Panc1 (cell line): ENCODE data around the gene LMF1. TPM values are rescaled to one million over a fixed set of nuclear protein-coding genes. Genes with fewer than 3 reads are reported as not detected.

Experiments
- ATAC-seq: fragments of 200-7000 bp; cut with Tn5 transposase; 2 replicates; pipeline ENCODE4 v1.9.1; 2020; ENCODE audit warnings: mild to moderate bottlenecking, moderate library complexity
- BruUV-seq: library from RNA; stranded (reverse); fragments of 400-500 nt; replicated peaks from 2 replicates; lab custom pipeline; 2021; lab: Mats Ljungman, UMichigan
- CTCF ChIA-PET: fragments of 300-600 bp; sonication (Branson Sonifier 250); formaldehyde crosslinking; loops from one replicate; lab custom pipeline; 2022; ENCODE audit warnings: antibody characterized with exemption; lab: Charles Lee
- POLR2A ChIA-PET: fragments of 300-600 bp; sonication (Branson Sonifier 250); formaldehyde crosslinking; loops from one replicate; lab custom pipeline; 2022; ENCODE audit warnings: antibody characterized with exemption; lab: Charles Lee
- DNase-seq: peaks from one replicate; pipeline ENCODE4 v3.0.0-alpha.2; 2010; ENCODE audit warnings: low read depth, low spot score
- H3K27ac ChIP-seq: 2 replicates; pipeline ENCODE4 v1.5.1; 2011; ENCODE audit warnings: mild to moderate bottlenecking, low read length, inconsistent platforms
- H3K27me3 ChIP-seq: fragments of 200-500 bp; sonication (Bioruptor generic); 2 replicates; pipeline ENCODE4 v1.6.0; 2014; ENCODE audit warnings: low read length, inconsistent platforms; ENCODE audit not compliant: control insufficient read depth, insufficient read depth
- H3K36me3 ChIP-seq: fragments of 200-500 bp; sonication (Bioruptor generic); 2 replicates; pipeline ENCODE4 v1.5.1; 2014; ENCODE audit warnings: inconsistent platforms, mild to moderate bottlenecking, low read length, moderate library complexity; ENCODE audit not compliant: control insufficient read depth, insufficient read depth
- H3K4me1 ChIP-seq: 2 replicates; pipeline ENCODE4 v1.5.1; 2011; ENCODE audit warnings: inconsistent platforms, mild to moderate bottlenecking, low read length, moderate library complexity; ENCODE audit not compliant: control insufficient read depth, insufficient read depth
- H3K4me3 ChIP-seq, 2 experiments: 2 replicates each; pipeline ENCODE4 v1.5.1; 2011 to 2012; ENCODE audit warnings: low read depth in 2 of 2, low read length in 2 of 2, mild to moderate bottlenecking in 2 of 2, inconsistent platforms in 1 of 2, moderate library complexity in 1 of 2
- H3K9me3 ChIP-seq: fragments of 200-500 bp; sonication (Bioruptor generic); 2 replicates; pipeline ENCODE4 v1.5.1; 2014; ENCODE audit warnings: low read depth, mild to moderate bottlenecking, inconsistent platforms, low read length, moderate library complexity; ENCODE audit not compliant: control insufficient read depth, insufficient read depth
- POLR2AphosphoS5 ChIP-seq: IDR thresholded peaks from 2 replicates; pipeline ENCODE4 v1.6.1; 2012; ENCODE audit warnings: mild to moderate bottlenecking, low read depth, low read length, moderate library complexity
- SIN3A ChIP-seq: IDR thresholded peaks from 2 replicates; pipeline ENCODE4 v1.6.1; 2012; ENCODE audit warnings: low read depth, mild to moderate bottlenecking, low read length, moderate library complexity, borderline replicate concordance; ENCODE audit not compliant: insufficient read depth
- TCF7L2 ChIP-seq: IDR thresholded peaks from 2 replicates; pipeline ENCODE4 v1.6.1; 2011; ENCODE audit warnings: mild to moderate bottlenecking, low read depth, low read length, inconsistent platforms
- in situ Hi-C: cut with HindIII; loops from 2 replicates; pipeline ENCODE4 v1.10.0; 2016; ENCODE audit warnings: low sequenced_read_pairs, low pct_unique_long_range_greater_than_20kb
- intact Hi-C: fragments of 100-400 bp; cut with micrococcal nuclease; formaldehyde crosslinking; loops from one replicate; pipeline ENCODE4 v1.10.0; 2022; ENCODE audit not compliant: unreplicated experiment
- total RNA-seq: library from RNA; stranded (reverse); gene quantifications from one replicate; pipeline ENCODE4 v1.2.1, GENCODE V29; 2021; ENCODE audit not compliant: unreplicated experiment
- TF ChIP-seq, protein P1 (sequence below), 2 experiments: IDR thresholded peaks; 2 replicates each; pipeline ENCODE4 v1.6.1; 2011 to 2012; ENCODE audit warnings: low read depth in 2 of 2, control low read depth in 1 of 2, low read length in 1 of 2, mild to moderate bottlenecking in 1 of 2, moderate library complexity in 1 of 2; ENCODE audit not compliant: insufficient read depth in 1 of 2
- TF ChIP-seq, protein P2 (sequence below): fragments of 450-650 bp; IDR thresholded peaks from 2 replicates; pipeline ENCODE4 v1.5.1; 2017; ENCODE audit warnings: mild to moderate bottlenecking

Gene LMF1
- total RNA-seq, 1 experiment from 2014 or later, result 24.3 TPM

DNA sequence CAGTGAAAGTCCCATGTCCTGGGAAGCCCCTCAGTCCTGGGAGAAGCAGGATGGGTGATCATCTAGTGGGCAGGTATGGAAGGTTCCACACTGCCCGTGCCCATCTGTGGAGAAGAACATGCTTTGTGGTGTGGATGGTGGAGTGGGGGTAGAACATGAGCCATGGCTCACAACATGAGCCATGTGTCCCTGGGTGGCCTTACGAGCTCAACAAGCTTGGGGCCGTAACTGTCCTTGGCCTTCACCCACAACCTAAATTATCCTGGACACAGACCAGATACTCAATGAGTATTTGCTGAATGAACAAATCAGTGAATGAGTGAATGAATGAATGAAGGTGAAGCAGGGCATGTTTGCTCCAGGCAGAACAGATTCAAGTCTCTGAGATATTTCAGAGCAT is 24.3 kb upstream of the LMF1 start:
- DNase-seq (no peak), ATAC-seq (no peak)
- Histone ChIP-seq H3K4me3 (no peak overlapping the region), H3K27ac (no peak overlapping the region), H3K27me3 (no peaks in the 10 kb centered on the region; the same call in 1 of the 2 replicates), H3K9me3 (no peaks in the 10 kb centered on the region), H3K4me1 (peaks cover 11% of the 10 kb centered on the region), H3K36me3 (no peaks in the 10 kb centered on the region)
- BruUV-seq, result no TSS peak
- in situ Hi-C loops (no loop called here), intact Hi-C loops (no loop called here)
- ChIA-PET CTCF (no interaction called here), POLR2A (no interaction called here)
- TF ChIP-seq TCF7L2 (no peak), SIN3A (no peak), POLR2AphosphoS5 (no peak)
- TF ChIP-seq, protein P1, sequence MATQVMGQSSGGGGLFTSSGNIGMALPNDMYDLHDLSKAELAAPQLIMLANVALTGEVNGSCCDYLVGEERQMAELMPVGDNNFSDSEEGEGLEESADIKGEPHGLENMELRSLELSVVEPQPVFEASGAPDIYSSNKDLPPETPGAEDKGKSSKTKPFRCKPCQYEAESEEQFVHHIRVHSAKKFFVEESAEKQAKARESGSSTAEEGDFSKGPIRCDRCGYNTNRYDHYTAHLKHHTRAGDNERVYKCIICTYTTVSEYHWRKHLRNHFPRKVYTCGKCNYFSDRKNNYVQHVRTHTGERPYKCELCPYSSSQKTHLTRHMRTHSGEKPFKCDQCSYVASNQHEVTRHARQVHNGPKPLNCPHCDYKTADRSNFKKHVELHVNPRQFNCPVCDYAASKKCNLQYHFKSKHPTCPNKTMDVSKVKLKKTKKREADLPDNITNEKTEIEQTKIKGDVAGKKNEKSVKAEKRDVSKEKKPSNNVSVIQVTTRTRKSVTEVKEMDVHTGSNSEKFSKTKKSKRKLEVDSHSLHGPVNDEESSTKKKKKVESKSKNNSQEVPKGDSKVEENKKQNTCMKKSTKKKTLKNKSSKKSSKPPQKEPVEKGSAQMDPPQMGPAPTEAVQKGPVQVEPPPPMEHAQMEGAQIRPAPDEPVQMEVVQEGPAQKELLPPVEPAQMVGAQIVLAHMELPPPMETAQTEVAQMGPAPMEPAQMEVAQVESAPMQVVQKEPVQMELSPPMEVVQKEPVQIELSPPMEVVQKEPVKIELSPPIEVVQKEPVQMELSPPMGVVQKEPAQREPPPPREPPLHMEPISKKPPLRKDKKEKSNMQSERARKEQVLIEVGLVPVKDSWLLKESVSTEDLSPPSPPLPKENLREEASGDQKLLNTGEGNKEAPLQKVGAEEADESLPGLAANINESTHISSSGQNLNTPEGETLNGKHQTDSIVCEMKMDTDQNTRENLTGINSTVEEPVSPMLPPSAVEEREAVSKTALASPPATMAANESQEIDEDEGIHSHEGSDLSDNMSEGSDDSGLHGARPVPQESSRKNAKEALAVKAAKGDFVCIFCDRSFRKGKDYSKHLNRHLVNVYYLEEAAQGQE (IDR thresholded peaks at IDR 0.05; ENCODE audit: insufficient read depth in 1 of 2, low read depth in 2 of 2, low read length in 1 of 2), result no peak
- TF ChIP-seq, protein P2, sequence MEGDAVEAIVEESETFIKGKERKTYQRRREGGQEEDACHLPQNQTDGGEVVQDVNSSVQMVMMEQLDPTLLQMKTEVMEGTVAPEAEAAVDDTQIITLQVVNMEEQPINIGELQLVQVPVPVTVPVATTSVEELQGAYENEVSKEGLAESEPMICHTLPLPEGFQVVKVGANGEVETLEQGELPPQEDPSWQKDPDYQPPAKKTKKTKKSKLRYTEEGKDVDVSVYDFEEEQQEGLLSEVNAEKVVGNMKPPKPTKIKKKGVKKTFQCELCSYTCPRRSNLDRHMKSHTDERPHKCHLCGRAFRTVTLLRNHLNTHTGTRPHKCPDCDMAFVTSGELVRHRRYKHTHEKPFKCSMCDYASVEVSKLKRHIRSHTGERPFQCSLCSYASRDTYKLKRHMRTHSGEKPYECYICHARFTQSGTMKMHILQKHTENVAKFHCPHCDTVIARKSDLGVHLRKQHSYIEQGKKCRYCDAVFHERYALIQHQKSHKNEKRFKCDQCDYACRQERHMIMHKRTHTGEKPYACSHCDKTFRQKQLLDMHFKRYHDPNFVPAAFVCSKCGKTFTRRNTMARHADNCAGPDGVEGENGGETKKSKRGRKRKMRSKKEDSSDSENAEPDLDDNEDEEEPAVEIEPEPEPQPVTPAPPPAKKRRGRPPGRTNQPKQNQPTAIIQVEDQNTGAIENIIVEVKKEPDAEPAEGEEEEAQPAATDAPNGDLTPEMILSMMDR, result no peak

DNA sequence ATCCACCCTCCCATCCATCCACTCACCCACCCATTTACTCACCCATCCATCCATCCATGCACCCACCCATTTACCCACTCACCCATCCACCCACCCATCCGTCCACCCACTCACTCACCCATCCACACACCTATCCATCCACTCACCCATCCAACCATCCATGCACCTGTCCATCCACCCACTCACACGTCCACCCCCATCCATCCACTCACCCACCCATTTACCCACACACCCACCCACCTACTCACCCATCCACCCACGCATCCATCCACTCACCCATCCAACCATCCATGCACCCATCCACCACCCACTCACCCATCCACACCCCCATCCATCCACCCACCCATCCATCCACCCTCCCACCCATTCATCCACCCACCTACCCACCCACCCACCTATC is 22.9 kb upstream of the LMF1 start:
- no TSS peak for BruUV-seq
- Histone ChIP-seq H3K36me3 (no peaks in the 10 kb centered on the region), H3K4me1 (peaks cover 11% of the 10 kb centered on the region), H3K27ac (no peak overlapping the region), H3K27me3 (no peaks in the 10 kb centered on the region; the same call in 1 of the 2 replicates), H3K9me3 (no peaks in the 10 kb centered on the region), H3K4me3 (no peak overlapping the region)
- DNase-seq (no peak), ATAC-seq (no peak)
- in situ Hi-C loops (no loop called here), intact Hi-C loops (no loop called here)
- TF ChIP-seq SIN3A (no peak), TCF7L2 (no peak), POLR2AphosphoS5 (no peak)
- TF ChIP-seq, protein P1 (IDR thresholded peaks at IDR 0.05; ENCODE audit: insufficient read depth in 1 of 2, low read depth in 2 of 2, low read length in 1 of 2), result no peak
- TF ChIP-seq, protein P2, result no peak
- POLR2A ChIA-PET, result no interaction called here
- CTCF ChIA-PET, result no interaction called here
